Activated naive CD4-positive, alpha-beta T cell treated with anti-CD3 and anti-CD28 coated beads for 36 hours (primary cell): ENCODE data around the gene SRPX. TPM values are rescaled to one million over a fixed set of nuclear protein-coding genes. Genes with fewer than 3 reads are reported as not detected.

Experiments
- CTCF ChIA-PET: fragments of 350-600 bp; sonication (Branson Sonifier 250); formaldehyde crosslinking; loops from one replicate; lab custom pipeline; 2021; ENCODE audit warnings: antibody characterized with exemption; lab: Charles Lee
- DNase-seq: peaks from one replicate; pipeline ENCODE4 v3.0.0-alpha.2; 2020
- H3K27ac Mint-ChIP-seq: one replicate; pipeline ENCODE4 v1.8.0; 2021; ENCODE audit warnings: mild to moderate bottlenecking, mixed read lengths
- H3K27me3 Mint-ChIP-seq: one replicate; pipeline ENCODE4 v1.8.0; 2021; ENCODE audit warnings: low read depth, mixed read lengths
- H3K36me3 Mint-ChIP-seq: one replicate; pipeline ENCODE4 v1.8.0; 2021; ENCODE audit warnings: low read depth, mixed read lengths
- H3K4me1 Mint-ChIP-seq: one replicate; pipeline ENCODE4 v1.8.0; 2021; ENCODE audit warnings: low read depth, mixed read lengths
- H3K4me3 Mint-ChIP-seq: one replicate; pipeline ENCODE4 v1.8.0; 2021; ENCODE audit warnings: mild to moderate bottlenecking, moderate library complexity, mixed read lengths
- H3K9me3 Mint-ChIP-seq: one replicate; pipeline ENCODE4 v1.8.0; 2021; ENCODE audit warnings: mixed read lengths
- intact Hi-C: fragments of 100-400 bp; cut with micrococcal nuclease; formaldehyde crosslinking; loops from one replicate; pipeline ENCODE4 v1.15.1; 2023
- total RNA-seq, 2 experiments: library from RNA; stranded (reverse); gene quantifications; one replicate each; pipeline ENCODE4 v1.2.3, GENCODE V29; 2021

The SRPX gene
- total RNA-seq, 2 experiments from 2014 or later: not detected

GRCh38 chrX:38111196-38111595 lies 109.5 kb downstream of the SRPX start:
- no peaks in the 10 kb centered on the region for H3K36me3 Mint-ChIP-seq
- H3K27ac Mint-ChIP-seq: no peak overlapping the region
- CTCF ChIA-PET: no interaction called here
- intact Hi-C loops: no loop called here
- H3K4me3 Mint-ChIP-seq: no peak overlapping the region
- H3K27me3 Mint-ChIP-seq: no peaks in the 10 kb centered on the region
- no peaks in the 10 kb centered on the region for H3K9me3 Mint-ChIP-seq
- no peak for DNase-seq
- H3K4me1 Mint-ChIP-seq: no peaks in the 10 kb centered on the region

- Mint-ChIP-seq H3K36me3 (no peaks in the 10 kb centered on the region), H3K27ac (no peak overlapping the region), H3K27me3 (no peaks in the 10 kb centered on the region), H3K4me3 (no peak overlapping the region), H3K9me3 (no peaks in the 10 kb centered on the region), H3K4me1 (no peaks in the 10 kb centered on the region)
- DNase-seq: no peak
- intact Hi-C loops: no loop called here
- CTCF ChIA-PET: interaction anchor here (0.5 kb wide), 1 partner anchor 21 kb away, joined by 5 read pairs; no protein-coding TSS in a partner anchor
Measured at GRCh38 chrX:38110231-38110630, 110.4 kb downstream of the SRPX start.

GRCh38 chrX:38109042-38109898 lies 111.4 kb downstream of the SRPX start:
- no peak overlapping the region for H3K4me3 Mint-ChIP-seq

GRCh38 chrX:38108364-38108763 lies 112.3 kb downstream of the SRPX start:
- CTCF ChIA-PET: no interaction called here

More at GRCh38 chrX:38109042-38109898, 111.4 kb downstream of the SRPX start:
- no peak for DNase-seq
- intact Hi-C loops: no loop called here
- no peak overlapping the region for H3K27ac Mint-ChIP-seq
- no peaks in the 10 kb centered on the region for H3K9me3 Mint-ChIP-seq
- CTCF ChIA-PET: interaction anchor here (0.5 kb wide), 1 partner anchor 22 kb away, joined by 5 read pairs; no protein-coding TSS in a partner anchor
- H3K36me3 Mint-ChIP-seq: no peaks in the 10 kb centered on the region
- no peaks in the 10 kb centered on the region for H3K27me3 Mint-ChIP-seq
- H3K4me1 Mint-ChIP-seq: no peaks in the 10 kb centered on the region

GRCh38 chrX:38106991-38107655 lies 113.5 kb downstream of the SRPX start:
- peaks cover 2% of the 10 kb centered on the region for H3K27me3 Mint-ChIP-seq
- intact Hi-C loops: no loop called here

More at GRCh38 chrX:38108364-38108763, 112.3 kb downstream of the SRPX start:
- H3K27ac Mint-ChIP-seq: no peak overlapping the region
- intact Hi-C loops: no loop called here
- H3K36me3 Mint-ChIP-seq: no peaks in the 10 kb centered on the region
- no peaks in the 10 kb centered on the region for H3K9me3 Mint-ChIP-seq
- H3K27me3 Mint-ChIP-seq: no peaks in the 10 kb centered on the region
- no peaks in the 10 kb centered on the region for H3K4me1 Mint-ChIP-seq
- no peak for DNase-seq
- H3K4me3 Mint-ChIP-seq: no peak overlapping the region

GRCh38 chrX:38105216-38105725 lies 115.4 kb downstream of the SRPX start:
- intact Hi-C loops: no loop called here
- no peak for DNase-seq
- Mint-ChIP-seq H3K36me3 (no peaks in the 10 kb centered on the region), H3K4me1 (no peaks in the 10 kb centered on the region), H3K27me3 (peaks cover 2% of the 10 kb centered on the region), H3K9me3 (no peaks in the 10 kb centered on the region), H3K27ac (no peak overlapping the region), H3K4me3 (no peak overlapping the region)
- CTCF ChIA-PET: no interaction called here

More at GRCh38 chrX:38106991-38107655, 113.5 kb downstream of the SRPX start:
- Mint-ChIP-seq H3K27ac (no peak overlapping the region), H3K4me3 (no peak overlapping the region), H3K4me1 (no peaks in the 10 kb centered on the region), H3K9me3 (no peaks in the 10 kb centered on the region), H3K36me3 (no peaks in the 10 kb centered on the region)
- no peak for DNase-seq
- CTCF ChIA-PET: no interaction called here

- Mint-ChIP-seq H3K4me3 (no peak overlapping the region), H3K4me1 (no peaks in the 10 kb centered on the region), H3K9me3 (peaks cover under 1% of the 10 kb centered on the region), H3K36me3 (no peaks in the 10 kb centered on the region), H3K27me3 (peaks cover 2% of the 10 kb centered on the region), H3K27ac (no peak overlapping the region)
- CTCF ChIA-PET: no interaction called here
- intact Hi-C loops: no loop called here
- DNase-seq: no peak
Measured at GRCh38 chrX:38103857-38104812, 116.5 kb downstream of the SRPX start.

GRCh38 chrX:38102875-38103274 lies 117.8 kb downstream of the SRPX start:
- intact Hi-C loops: no loop called here
- H3K9me3 Mint-ChIP-seq: peaks cover 1% of the 10 kb centered on the region
- CTCF ChIA-PET: no interaction called here
- no peak overlapping the region for H3K4me3 Mint-ChIP-seq
- no peak overlapping the region for H3K27ac Mint-ChIP-seq
- DNase-seq: no peak
- peaks cover 2% of the 10 kb centered on the region for H3K27me3 Mint-ChIP-seq
- H3K36me3 Mint-ChIP-seq: no peaks in the 10 kb centered on the region
- no peaks in the 10 kb centered on the region for H3K4me1 Mint-ChIP-seq

GRCh38 chrX:38102240-38102639 lies 118.4 kb downstream of the SRPX start:
- CTCF ChIA-PET: no interaction called here
- no peak overlapping the region for H3K4me3 Mint-ChIP-seq
- no peak for DNase-seq
- no peaks in the 10 kb centered on the region for H3K4me1 Mint-ChIP-seq
- intact Hi-C loops: no loop called here
- peaks cover 2% of the 10 kb centered on the region for H3K27me3 Mint-ChIP-seq
- no peaks in the 10 kb centered on the region for H3K36me3 Mint-ChIP-seq
- peaks cover 1% of the 10 kb centered on the region for H3K9me3 Mint-ChIP-seq
- H3K27ac Mint-ChIP-seq: no peak overlapping the region

- intact Hi-C loops: no loop called here
- no peaks in the 10 kb centered on the region for H3K36me3 Mint-ChIP-seq
- no peak overlapping the region for H3K4me3 Mint-ChIP-seq
- no peak for DNase-seq
- CTCF ChIA-PET: no interaction called here
- peaks cover 1% of the 10 kb centered on the region for H3K9me3 Mint-ChIP-seq
- H3K27me3 Mint-ChIP-seq: peaks cover 2% of the 10 kb centered on the region
- H3K4me1 Mint-ChIP-seq: no peaks in the 10 kb centered on the region
- no peak overlapping the region for H3K27ac Mint-ChIP-seq
Measured at GRCh38 chrX:38099688-38100087, 121.0 kb downstream of the SRPX start.
